K562 (cell line): ENCODE data around the gene RPL27. TPM values are rescaled to one million over a fixed set of nuclear protein-coding genes. Genes with fewer than 3 reads are reported as not detected.

Experiments used
- BHLHE40 ChIP-seq: IDR thresholded peaks from 2 replicates; pipeline ENCODE4 v1.6.1; 2011; ENCODE audit warnings: low read length, improper control_type of control experiment
- COPS2 ChIP-seq: fragments of 450-650 bp; conservative IDR thresholded peaks from 2 replicates; pipeline ENCODE4 v1.6.1; 2016; ENCODE audit warnings: mild to moderate bottlenecking, moderate library complexity
- CSDE1 ChIP-seq, 2 experiments: fragments of 450-650 bp; IDR thresholded peaks; 2 replicates each; pipeline ENCODE4 v1.6.1; 2016; ENCODE audit warnings: mild to moderate bottlenecking in 1 of 2
- E2F4 ChIP-seq: sonication (generic); formaldehyde crosslinking; IDR thresholded peaks from 2 replicates; pipeline ENCODE4 v1.8.0; 2022; ENCODE audit warnings: mild to moderate bottlenecking, low read depth, missing genetic modification reagents
- FOS ChIP-seq: IDR thresholded peaks from 3 replicates; pipeline ENCODE4 v1.6.1; 2011; ENCODE audit not compliant: insufficient read length; ENCODE audit errors: extremely low read depth
- FOXK1 ChIP-seq: sonication (generic); formaldehyde crosslinking; IDR thresholded peaks from 2 replicates; pipeline ENCODE4 v1.8.0; 2022; ENCODE audit warnings: missing genetic modification reagents, mild to moderate bottlenecking, borderline replicate concordance
- GABPB1 ChIP-seq: sonication (generic); formaldehyde crosslinking; IDR thresholded peaks from 2 replicates; pipeline ENCODE4 v1.8.0; 2022; ENCODE audit warnings: mild to moderate bottlenecking, missing genetic modification reagents
- GMEB1 ChIP-seq: fragments of 250-450 bp; sonication (Bioruptor Pico); IDR thresholded peaks from 2 replicates; pipeline ENCODE4 v1.4.0; 2020; ENCODE audit warnings: mild to moderate bottlenecking
- HES1 ChIP-seq: fragments of 450-650 bp; IDR thresholded peaks from 2 replicates; pipeline ENCODE4 v1.6.1; 2016; ENCODE audit warnings: low read depth, mild to moderate bottlenecking, moderate library complexity
- HMBOX1 ChIP-seq: sonication (generic); IDR thresholded peaks from 2 replicates; pipeline ENCODE4 v1.6.1; 2016
- HMGN3 ChIP-seq: IDR thresholded peaks from 2 replicates; pipeline ENCODE4 v1.6.1; 2011; ENCODE audit warnings: borderline replicate concordance, low read depth, mild to moderate bottlenecking, mixed read lengths, low read length; ENCODE audit not compliant: insufficient read length; ENCODE audit errors: extremely low read depth
- KAT8 ChIP-seq: fragments of 450-650 bp; IDR thresholded peaks from 2 replicates; pipeline ENCODE4 v1.6.1; 2016; ENCODE audit warnings: low read depth, mild to moderate bottlenecking
- KLF16 ChIP-seq: IDR thresholded peaks from 2 replicates; pipeline ENCODE4 v1.6.1; 2016; ENCODE audit warnings: antibody characterized with exemption
- MAX ChIP-seq: sonication (generic); formaldehyde crosslinking; IDR thresholded peaks from 2 replicates; pipeline ENCODE4 v1.9.0; 2022; ENCODE audit warnings: mild to moderate bottlenecking, missing genetic modification reagents
- MIER1 ChIP-seq: fragments of 450-650 bp; IDR thresholded peaks from 2 replicates; pipeline ENCODE4 v1.6.1; 2016; ENCODE audit warnings: antibody characterized with exemption, mild to moderate bottlenecking, low read depth
- NCOA6 ChIP-seq: fragments of 450-650 bp; IDR thresholded peaks from 2 replicates; pipeline ENCODE4 v1.6.1; 2017; ENCODE audit warnings: mild to moderate bottlenecking
- NFRKB ChIP-seq: fragments of 450-650 bp; IDR thresholded peaks from 2 replicates; pipeline ENCODE4 v1.6.1; 2016; ENCODE audit warnings: low read depth
- SOX6 ChIP-seq: fragments of 450-650 bp; IDR thresholded peaks from 2 replicates; pipeline ENCODE4 v1.6.1; 2014; ENCODE audit warnings: mild to moderate bottlenecking
- STAG1 ChIP-seq: sonication (generic); formaldehyde crosslinking; IDR thresholded peaks from 2 replicates; pipeline ENCODE4 v1.5.0; 2020; ENCODE audit warnings: missing genetic modification reagents, borderline replicate concordance
- TAF7 ChIP-seq: fragments of 450-650 bp; IDR thresholded peaks from 2 replicates; pipeline ENCODE4 v1.6.1; 2016; ENCODE audit warnings: missing genetic modification characterization, missing compliant biosample characterization
- TFAM ChIP-seq: fragments of 250-450 bp; sonication (Bioruptor Pico); conservative IDR thresholded peaks from 2 replicates; pipeline ENCODE4 v1.5.0; 2021; ENCODE audit warnings: mild to moderate bottlenecking, moderate library complexity
- TRIM24 ChIP-seq, 2 experiments: fragments of 450-650 bp; IDR thresholded peaks; 2 replicates each; pipeline ENCODE4 v1.6.1; 2016
- ZNF12 ChIP-seq: sonication (generic); formaldehyde crosslinking; IDR thresholded peaks from 2 replicates; pipeline ENCODE4 v1.4.0; 2020; ENCODE audit warnings: mild to moderate bottlenecking, missing genetic modification reagents
- ZNF274 ChIP-seq: IDR thresholded peaks from 2 replicates; pipeline ENCODE4 v1.6.1; 2011; ENCODE audit warnings: low read depth, mild to moderate bottlenecking, low read length, moderate library complexity, borderline replicate concordance
- ZNF584 ChIP-seq: fragments of 200-800 bp; sonication (Bioruptor generic); IDR thresholded peaks from 2 replicates; pipeline ENCODE4 v1.6.1; 2016; ENCODE audit warnings: low read depth, mild to moderate bottlenecking, missing genetic modification characterization, missing compliant biosample characterization
- polyA plus RNA-seq, 8 experiments: library from polyadenylated mRNA; depleted of rRNA in 4 of 8; stranded (reverse) in 5 of 8; unstranded in 3 of 8; fragments of >200 nt; fragmentation: Nextera tagmentation in 2 of 8; fragmentation: Illumina TruSeq in 1 of 8; extraction: Ambion mirVana in 2 of 8; extraction: Trizol in 1 of 8; gene quantifications; 2 replicates each; pipeline versions ENCODE4 v1.2.1 to v1.2.3, GENCODE V29; 2011 to 2014; ENCODE audit warnings: inconsistent platforms in 1 of 8, missing spikeins in 1 of 8
- total RNA-seq, 7 experiments: library from RNA; depleted of rRNA in 6 of 7; stranded (reverse); fragments of >200 nt in 6 of 7; fragmentation: Illumina TruSeq in 2 of 7; extraction: Trizol in 2 of 7; gene quantifications; 2 replicates each; pipeline versions ENCODE4 v1.2.1 to v1.2.3, GENCODE V29; 2011 to 2021; ENCODE audit warnings: low replicate concordance in 1 of 7

Gene RPL27
- total and polyA plus RNA-seq, 9 of the 15 experiments (the other 6 are each of a cell fraction or from before 2014, with no cell fraction given): 1,539 to 6,155 (median 3,710) TPM

GRCh38 chr17:42997984-42998938 is at the start of gene RPL27 (continued):
- TF ChIP-seq ZNF12 (no peak), ZNF584 (CRISPR knock-in tag) (peak; percentile 59; the same call in 1 of the 2 replicates), TFAM (no peak), GMEB1 (CRISPR knock-in tag) (peak; percentile 55; the same call in 1 of the 2 replicates), TAF7 (peak; percentile 98), MAX (peak; percentile 93), TRIM24 (IDR thresholded peaks at IDR 0.05) (peak in 1 of 2 experiments; percentile 81; a peak in 2 of 4 replicates), MIER1 (no peak), STAG1 (CRISPR knock-in tag) (0 out of 2 replicates have a peak, but pooled peaks have one; percentile 11), CSDE1 (IDR thresholded peaks at IDR 0.05) (no peak), SOX6 (peak; percentile 89), GABPB1 (CRISPR knock-in tag) (peak; percentile 98), FOS (peak; percentile 17), KAT8 (peak; percentile 55; the same call in 1 of the 2 replicates), FOXK1 (CRISPR knock-in tag) (no peak), COPS2 (no peak), NFRKB (peak; percentile 63; the same call in 1 of the 2 replicates), HMBOX1 (0 out of 2 replicates have a peak, but pooled peaks have one; percentile 14), KLF16 (peak; percentile 18; the same call in 1 of the 2 replicates), HMGN3 (peak; percentile 55), NCOA6 (0 out of 2 replicates have a peak, but pooled peaks have one; percentile 41), ZNF274 (no peak), E2F4 (CRISPR knock-in tag) (no peak), HES1 (0 out of 2 replicates have a peak, but pooled peaks have one; percentile 20), BHLHE40 (peak; percentile 96)
